Activated CD8-positive, alpha-beta T cell treated with anti-CD3 and anti-CD28 coated beads for 36 hours (primary cell): ENCODE measurements around the gene MIER1. TPM values are rescaled to one million over a fixed set of nuclear protein-coding genes. Genes with fewer than 3 reads are reported as not detected.

Experiments used
- ATAC-seq: fragments of 200-7000 bp; cut with Tn5 transposase; one replicate; pipeline ENCODE4 v1.10.0; 2021; ENCODE audit warnings: mild to moderate bottlenecking, moderate library complexity
- CTCF ChIA-PET: fragments of 350-600 bp; sonication (Branson Sonifier 250); formaldehyde crosslinking; loops from one replicate; lab custom pipeline; 2021; ENCODE audit warnings: antibody characterized with exemption; lab: Charles Lee
- POLR2A ChIA-PET: fragments of 350-600 bp; sonication (Branson Sonifier 250); formaldehyde crosslinking; loops from one replicate; lab custom pipeline; 2021; ENCODE audit warnings: antibody characterized with exemption; lab: Charles Lee
- DNase-seq: peaks from one replicate; pipeline ENCODE4 v3.0.0-alpha.2; 2020
- H3K27ac Mint-ChIP-seq: one replicate; pipeline ENCODE4 v1.8.0; 2021; ENCODE audit warnings: mild to moderate bottlenecking, mixed read lengths
- H3K27me3 Mint-ChIP-seq: one replicate; pipeline ENCODE4 v1.8.0; 2021; ENCODE audit warnings: mixed read lengths
- H3K36me3 Mint-ChIP-seq: one replicate; pipeline ENCODE4 v1.8.0; 2021; ENCODE audit warnings: low read depth, mixed read lengths
- H3K4me1 Mint-ChIP-seq: one replicate; pipeline ENCODE4 v1.8.0; 2021; ENCODE audit warnings: low read depth, mixed read lengths
- H3K4me3 Mint-ChIP-seq: one replicate; pipeline ENCODE4 v1.8.0; 2021; ENCODE audit warnings: mild to moderate bottlenecking, moderate library complexity, mixed read lengths
- H3K9me3 Mint-ChIP-seq: one replicate; pipeline ENCODE4 v1.8.0; 2021; ENCODE audit warnings: mixed read lengths
- intact Hi-C: fragments of 100-400 bp; cut with micrococcal nuclease; formaldehyde crosslinking; loops from one replicate; pipeline ENCODE4 v1.10.0; 2022
- total RNA-seq, 2 experiments: library from RNA; stranded (reverse); gene quantifications; one replicate each; pipeline ENCODE4 v1.2.3, GENCODE V29; 2021
- TF ChIP-seq, protein P1 (sequence below): fragments of 200-600 bp; IDR thresholded peaks from one replicate; pipeline ENCODE4 v1.8.0; 2022; ENCODE audit warnings: antibody characterized with exemption, mild to moderate bottlenecking

Gene MIER1
- total RNA-seq, 2 experiments from 2014 or later, result 39.8 to 41.8 TPM

DNA sequence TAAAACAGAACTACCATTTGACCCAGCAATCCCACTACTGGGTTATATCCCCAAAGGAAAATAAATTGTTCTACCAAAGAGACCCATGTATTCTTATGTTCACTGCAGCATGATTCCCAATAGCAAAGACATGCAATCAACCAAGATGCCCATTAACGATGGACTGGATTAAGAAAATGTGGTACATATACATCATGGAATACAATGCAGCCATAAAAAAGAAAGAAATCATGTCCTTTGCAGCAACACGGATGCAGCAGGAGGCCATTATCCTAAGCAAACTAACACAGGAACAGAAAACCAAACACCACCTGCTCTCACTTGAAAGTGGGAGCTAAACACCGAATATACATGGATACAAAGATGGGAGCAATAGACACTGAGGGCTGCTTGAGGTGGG, 85.0 kb downstream of the MIER1 start:
- TF ChIP-seq, protein P1, sequence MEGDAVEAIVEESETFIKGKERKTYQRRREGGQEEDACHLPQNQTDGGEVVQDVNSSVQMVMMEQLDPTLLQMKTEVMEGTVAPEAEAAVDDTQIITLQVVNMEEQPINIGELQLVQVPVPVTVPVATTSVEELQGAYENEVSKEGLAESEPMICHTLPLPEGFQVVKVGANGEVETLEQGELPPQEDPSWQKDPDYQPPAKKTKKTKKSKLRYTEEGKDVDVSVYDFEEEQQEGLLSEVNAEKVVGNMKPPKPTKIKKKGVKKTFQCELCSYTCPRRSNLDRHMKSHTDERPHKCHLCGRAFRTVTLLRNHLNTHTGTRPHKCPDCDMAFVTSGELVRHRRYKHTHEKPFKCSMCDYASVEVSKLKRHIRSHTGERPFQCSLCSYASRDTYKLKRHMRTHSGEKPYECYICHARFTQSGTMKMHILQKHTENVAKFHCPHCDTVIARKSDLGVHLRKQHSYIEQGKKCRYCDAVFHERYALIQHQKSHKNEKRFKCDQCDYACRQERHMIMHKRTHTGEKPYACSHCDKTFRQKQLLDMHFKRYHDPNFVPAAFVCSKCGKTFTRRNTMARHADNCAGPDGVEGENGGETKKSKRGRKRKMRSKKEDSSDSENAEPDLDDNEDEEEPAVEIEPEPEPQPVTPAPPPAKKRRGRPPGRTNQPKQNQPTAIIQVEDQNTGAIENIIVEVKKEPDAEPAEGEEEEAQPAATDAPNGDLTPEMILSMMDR, result no peak
- H3K9me3 Mint-ChIP-seq, result peaks cover 1% of the 10 kb centered on the region
- no peak overlapping the region for H3K27ac Mint-ChIP-seq
- H3K36me3 Mint-ChIP-seq, result peaks cover 43% of the 10 kb centered on the region
- DNase-seq (no peak), ATAC-seq (no peak)
- peaks cover 4% of the 10 kb centered on the region for H3K4me1 Mint-ChIP-seq
- POLR2A ChIA-PET, result no interaction called here
- H3K4me3 Mint-ChIP-seq, result no peak overlapping the region
- intact Hi-C loops, result no loop called here
- CTCF ChIA-PET, result no interaction called here
- H3K27me3 Mint-ChIP-seq, result no peaks in the 10 kb centered on the region

DNA sequence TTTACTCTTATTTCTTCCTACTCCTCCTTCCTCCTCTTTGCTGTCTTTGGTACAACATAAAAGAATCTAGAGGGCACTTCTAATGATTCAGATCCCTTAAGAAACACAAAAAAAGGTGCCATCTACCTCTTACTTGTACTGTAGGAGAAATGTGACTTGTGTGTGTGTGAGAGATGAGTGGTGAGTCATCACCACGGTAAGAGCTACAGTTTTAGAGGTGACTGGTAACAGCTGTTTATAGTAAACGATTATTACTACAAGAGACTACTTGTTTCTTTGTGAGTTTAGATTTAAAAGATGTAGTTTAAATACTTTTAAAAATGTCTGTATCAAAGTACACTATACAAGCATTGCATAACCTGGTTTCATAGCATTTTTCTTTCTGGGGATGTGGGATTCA, 88.8 kb downstream of the MIER1 start:
- ChIA-PET CTCF (interaction anchor here (1.4 to 2.0 kb wide), 4 partner anchors 24 to 200 kb away, joined by 3 to 7 read pairs (median 4); no protein-coding TSS in a partner anchor), POLR2A (no interaction called here)
- peak; percentile 11 for DNase-seq
- peaks cover 6% of the 10 kb centered on the region for H3K4me1 Mint-ChIP-seq
- peak; percentile 71 for ATAC-seq
- peaks cover 1% of the 10 kb centered on the region for H3K9me3 Mint-ChIP-seq
- no peaks in the 10 kb centered on the region for H3K27me3 Mint-ChIP-seq
- TF ChIP-seq, protein P1, result no peak
- intact Hi-C loops, result no loop called here
- peak overlapping the region; percentile 76 for H3K27ac Mint-ChIP-seq
- no peak overlapping the region for H3K4me3 Mint-ChIP-seq
- peaks cover 50% of the 10 kb centered on the region for H3K36me3 Mint-ChIP-seq

DNA sequence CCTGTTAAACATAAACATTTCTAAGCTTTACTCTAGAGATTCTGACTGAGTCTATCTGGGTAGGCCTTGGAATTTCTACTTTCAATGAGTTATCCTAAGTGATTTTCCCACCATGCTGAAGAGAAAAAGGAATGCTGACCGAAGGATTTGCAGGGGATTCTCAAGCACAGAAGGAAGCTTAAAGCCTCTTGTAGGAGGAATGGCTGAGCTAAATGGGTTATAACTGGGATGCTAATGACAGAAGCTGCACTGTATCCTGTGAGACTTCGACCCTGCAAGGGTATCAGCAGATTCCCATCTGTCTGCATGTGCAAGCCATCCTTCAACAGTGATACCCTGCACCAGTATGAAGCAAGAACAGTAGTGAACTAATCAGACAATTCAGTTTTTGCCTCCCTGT, 93.8 kb downstream of the MIER1 start:
- H3K4me3 Mint-ChIP-seq, result no peak overlapping the region
- TF ChIP-seq, protein P1, result no peak
- ChIA-PET POLR2A (no interaction called here), CTCF (interaction anchor here (1.5 to 1.9 kb wide), 3 partner anchors 23 to 131 kb away, joined by 5 to 10 read pairs (median 6); no protein-coding TSS in a partner anchor)
- DNase-seq (no peak), ATAC-seq (no peak)
- H3K4me1 Mint-ChIP-seq, result peaks cover 11% of the 10 kb centered on the region
- peaks cover 50% of the 10 kb centered on the region for H3K36me3 Mint-ChIP-seq
- H3K27ac Mint-ChIP-seq, result no peak overlapping the region
- intact Hi-C loops, result no loop called here
- H3K27me3 Mint-ChIP-seq, result no peaks in the 10 kb centered on the region
- H3K9me3 Mint-ChIP-seq, result no peaks in the 10 kb centered on the region

DNA sequence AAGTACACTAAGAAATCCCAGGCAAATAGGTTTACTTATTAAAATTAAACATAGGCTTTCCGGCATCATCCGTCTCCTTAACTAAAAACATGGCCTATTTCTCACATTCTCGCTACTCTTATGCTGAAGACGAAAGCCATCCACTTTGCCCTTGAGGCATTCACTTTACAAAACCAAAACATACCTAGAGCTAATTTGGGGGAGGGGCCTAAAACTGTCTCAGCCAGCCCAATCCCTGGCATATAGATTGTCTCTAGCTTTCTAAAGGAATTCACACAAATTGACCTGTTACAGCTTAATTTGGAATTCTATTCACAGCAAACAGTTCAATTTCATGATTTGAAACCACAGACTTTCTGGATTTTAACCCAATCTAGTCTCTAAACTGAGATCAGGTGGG, 94.3 kb downstream of the MIER1 start:
- DNase-seq (no peak), ATAC-seq (no peak)
- no peak overlapping the region for H3K4me3 Mint-ChIP-seq
- H3K4me1 Mint-ChIP-seq, result peaks cover 9% of the 10 kb centered on the region
- H3K9me3 Mint-ChIP-seq, result no peaks in the 10 kb centered on the region
- H3K27me3 Mint-ChIP-seq, result no peaks in the 10 kb centered on the region
- intact Hi-C loops, result no loop called here
- peak overlapping the region; percentile 14 for H3K27ac Mint-ChIP-seq
- TF ChIP-seq, protein P1, result no peak
- peaks cover 45% of the 10 kb centered on the region for H3K36me3 Mint-ChIP-seq
- ChIA-PET POLR2A (no interaction called here), CTCF (interaction anchor here (0.9 to 1.9 kb wide), 5 partner anchors 9 to 192 kb away, joined by 3 to 10 read pairs (median 6); no protein-coding TSS in a partner anchor)

DNA sequence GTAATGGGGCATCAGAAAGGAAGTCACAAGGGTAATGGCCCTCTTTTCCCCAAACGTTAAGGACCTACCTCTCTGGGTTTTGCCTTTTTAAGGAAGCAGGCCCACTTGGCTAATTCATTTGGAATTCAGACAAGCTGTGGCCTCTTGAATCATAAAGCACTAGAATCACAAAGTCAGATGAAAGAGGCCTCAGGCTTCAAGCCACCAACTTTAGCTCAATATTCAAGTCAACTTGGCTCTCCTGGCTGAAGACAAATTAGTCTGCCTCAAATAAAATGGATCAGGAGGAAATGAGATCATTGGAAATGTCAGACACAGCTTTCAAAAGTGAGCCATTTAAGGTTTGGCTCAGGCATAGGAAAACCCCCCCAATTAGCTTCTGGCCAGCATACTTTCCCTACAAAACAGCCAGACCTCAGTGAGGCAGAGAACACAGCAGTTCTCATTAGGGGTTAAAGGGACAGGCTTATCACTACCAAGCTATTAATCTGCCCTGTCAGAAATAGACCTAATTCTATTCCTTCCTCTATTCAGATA, 94.9 kb downstream of the MIER1 start:
- DNase-seq, result no peak
- Mint-ChIP-seq H3K36me3 (peaks cover 44% of the 10 kb centered on the region), H3K27ac (peak overlapping the region; percentile 14), H3K4me3 (no peak overlapping the region), H3K4me1 (peaks cover 9% of the 10 kb centered on the region), H3K27me3 (no peaks in the 10 kb centered on the region), H3K9me3 (no peaks in the 10 kb centered on the region)
- CTCF ChIA-PET, result interaction anchor here (0.6 to 1.9 kb wide), 6 partner anchors 9 to 418 kb away, joined by 3 to 10 read pairs (median 6); no protein-coding TSS in a partner anchor
- ATAC-seq, result no peak
- POLR2A ChIA-PET, result interaction anchor here (0.8 to 1.0 kb wide), 2 partner anchors 8 to 28 kb away, joined by 3 read pairs; no protein-coding TSS in a partner anchor
- TF ChIP-seq, protein P1, result no peak
- intact Hi-C loops, result no loop called here
